ENCODE results near the gene SCGB1C1. TPM values are rescaled to one million over a fixed set of nuclear protein-coding genes. Genes with fewer than 3 reads are reported as not detected.

Gene SCGB1C1
- total and polyA plus RNA-seq, 12 donors, result not detected

GRCh38 chr11:198236-198806 is 5.4 kb downstream of the SCGB1C1 start:
- peak in 1 of 8 donors; percentile 6 for ATAC-seq
- WGBS, 2 donors, result 87 to 93% methylated on average over 21 of the region's 21 CpGs

GRCh38 chr11:199004-199581 is 6.2 kb downstream of the SCGB1C1 start:
- Histone ChIP-seq H3K4me3 (no peak overlapping the region), H3K4me1 (peaks cover 0 to 26% (median 0%) of the 10 kb centered on the region in 9 donors), H3K36me3 (peaks cover 0 to 44% (median 2%) of the 10 kb centered on the region in 9 donors), H3K9me3 (no peaks in the 10 kb centered on the region), H3K27ac (no peak overlapping the region), H3K27me3 (no peaks in the 10 kb centered on the region)
- intact Hi-C loops (cut with DNase I), result loop anchor here in 1 of 10 donors (5.0 kb wide), 1 partner anchor 158 kb away; no protein-coding TSS in a partner anchor
- peak in 1 of 8 donors; percentile 10 for ATAC-seq
- WGBS, 2 donors, result 87 to 90% methylated on average over 13 of the region's 13 CpGs
- DNase-seq, result no peak
- TF ChIP-seq, protein P1, sequence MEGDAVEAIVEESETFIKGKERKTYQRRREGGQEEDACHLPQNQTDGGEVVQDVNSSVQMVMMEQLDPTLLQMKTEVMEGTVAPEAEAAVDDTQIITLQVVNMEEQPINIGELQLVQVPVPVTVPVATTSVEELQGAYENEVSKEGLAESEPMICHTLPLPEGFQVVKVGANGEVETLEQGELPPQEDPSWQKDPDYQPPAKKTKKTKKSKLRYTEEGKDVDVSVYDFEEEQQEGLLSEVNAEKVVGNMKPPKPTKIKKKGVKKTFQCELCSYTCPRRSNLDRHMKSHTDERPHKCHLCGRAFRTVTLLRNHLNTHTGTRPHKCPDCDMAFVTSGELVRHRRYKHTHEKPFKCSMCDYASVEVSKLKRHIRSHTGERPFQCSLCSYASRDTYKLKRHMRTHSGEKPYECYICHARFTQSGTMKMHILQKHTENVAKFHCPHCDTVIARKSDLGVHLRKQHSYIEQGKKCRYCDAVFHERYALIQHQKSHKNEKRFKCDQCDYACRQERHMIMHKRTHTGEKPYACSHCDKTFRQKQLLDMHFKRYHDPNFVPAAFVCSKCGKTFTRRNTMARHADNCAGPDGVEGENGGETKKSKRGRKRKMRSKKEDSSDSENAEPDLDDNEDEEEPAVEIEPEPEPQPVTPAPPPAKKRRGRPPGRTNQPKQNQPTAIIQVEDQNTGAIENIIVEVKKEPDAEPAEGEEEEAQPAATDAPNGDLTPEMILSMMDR (IDR thresholded peaks at IDR 0.05), result no peak

More at GRCh38 chr11:198236-198806, 5.4 kb downstream of the SCGB1C1 start:
- Histone ChIP-seq H3K9me3 (no peaks in the 10 kb centered on the region), H3K27me3 (no peaks in the 10 kb centered on the region), H3K4me1 (peaks cover 0 to 19% (median 0%) of the 10 kb centered on the region in 9 donors), H3K27ac (no peak overlapping the region), H3K4me3 (no peak overlapping the region), H3K36me3 (peaks cover 0 to 36% (median 2%) of the 10 kb centered on the region in 9 donors)
- intact Hi-C loops (cut with DNase I), result loop anchor here in 1 of 10 donors (5.0 kb wide), 1 partner anchor 159 kb away; no protein-coding TSS in a partner anchor
- TF ChIP-seq, protein P1 (IDR thresholded peaks at IDR 0.05), result no peak
- DNase-seq, result no peak

- DNase-seq (no peak), ATAC-seq (peak in 1 of 8 donors; percentile 21)
- Histone ChIP-seq H3K4me1 (peaks cover 0 to 33% (median 5%) of the 10 kb centered on the region in 9 donors), H3K4me3 (no peak overlapping the region), H3K9me3 (no peaks in the 10 kb centered on the region), H3K27ac (no peak overlapping the region), H3K36me3 (peaks cover 0 to 51% (median 2%) of the 10 kb centered on the region in 9 donors), H3K27me3 (no peaks in the 10 kb centered on the region)
- WGBS, 2 donors, result 82 to 83% methylated on average over 8 of the region's 8 CpGs
- TF ChIP-seq, protein P1 (IDR thresholded peaks at IDR 0.05), result no peak
- intact Hi-C loops (cut with DNase I), result loop anchor here in 4 of 10 donors (5.0 to 10.0 kb wide), 3 partner anchors 155 to 305 kb away; partner anchors contain the start of gene RNH1 (in 1 of the 4)
Measured at GRCh38 chr11:199782-200181, 6.9 kb downstream of the SCGB1C1 start.

DNA sequence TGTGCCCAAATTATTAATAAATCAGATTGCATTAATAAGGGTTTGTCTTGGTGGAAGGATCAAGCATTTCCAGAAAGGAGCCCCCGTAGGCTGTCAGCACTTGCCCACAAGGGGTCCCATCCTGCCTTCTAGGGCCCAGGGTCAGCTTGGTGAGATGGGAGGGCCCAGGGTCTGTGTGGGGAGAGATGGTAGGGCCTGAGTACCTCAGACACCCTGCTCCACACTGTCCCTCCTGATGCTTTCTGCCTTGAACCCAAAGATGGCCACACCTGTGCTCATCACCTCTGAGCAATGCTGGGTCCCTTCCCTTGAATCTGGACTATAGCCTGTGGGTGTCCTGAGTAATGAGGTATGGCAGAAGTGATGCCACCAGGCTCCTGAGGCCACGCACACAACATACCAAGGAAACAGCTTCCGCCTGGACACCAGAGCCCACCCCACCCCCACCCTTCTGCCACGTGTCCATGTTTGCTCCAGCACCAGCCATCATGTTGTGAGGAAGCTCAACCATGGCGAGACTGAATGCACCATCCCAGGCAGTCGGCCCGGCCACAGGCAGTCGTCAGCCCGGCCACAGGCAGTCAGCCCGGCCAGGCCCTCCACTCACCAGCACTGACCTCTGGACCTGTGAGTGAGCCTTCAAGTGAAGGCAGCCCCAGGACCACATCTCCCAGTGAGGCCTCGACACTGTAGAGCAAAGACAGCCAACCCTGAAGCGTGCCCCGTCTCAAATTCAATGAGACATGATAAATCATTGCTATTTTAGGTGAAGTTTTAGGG is 7.5 kb downstream of the SCGB1C1 start:
- TF ChIP-seq, protein P1 (IDR thresholded peaks at IDR 0.05), result no peak
- no peaks in the 10 kb centered on the region for H3K27me3 ChIP-seq
- H3K27ac ChIP-seq, result no peak overlapping the region
- no peaks in the 10 kb centered on the region for H3K9me3 ChIP-seq
- WGBS, 2 donors, result 92 to 93% methylated on average over 13 of the region's 13 CpGs
- intact Hi-C loops (cut with DNase I), result loop anchor here in 3 of 10 donors (5.0 to 10.0 kb wide), 3 partner anchors 154 to 304 kb away; partner anchors contain the start of gene RNH1 (in 1 of the 3)
- H3K36me3 ChIP-seq, result peaks cover 0 to 57% (median 6%) of the 10 kb centered on the region in 9 donors
- DNase-seq, result no peak
- no peak for ATAC-seq
- H3K4me3 ChIP-seq, result no peak overlapping the region
- peaks cover 0 to 38% (median 9%) of the 10 kb centered on the region in 9 donors for H3K4me1 ChIP-seq
